CD4-positive, alpha-beta T cell treated with Interleukin-1 beta for 1 hour (primary cell): Measurements from ENCODE around the gene TRIP4.

Experiments
- DNase-seq, 2 donors: peaks; one replicate each; pipeline ENCODE4 v3.0.0-alpha.2; 2020 to 2022

TRIP4 gene

GRCh38 chr15:64452988-64453688, 65.5 kb downstream of the TRIP4 start:
- DNase-seq, result no peak

DNA sequence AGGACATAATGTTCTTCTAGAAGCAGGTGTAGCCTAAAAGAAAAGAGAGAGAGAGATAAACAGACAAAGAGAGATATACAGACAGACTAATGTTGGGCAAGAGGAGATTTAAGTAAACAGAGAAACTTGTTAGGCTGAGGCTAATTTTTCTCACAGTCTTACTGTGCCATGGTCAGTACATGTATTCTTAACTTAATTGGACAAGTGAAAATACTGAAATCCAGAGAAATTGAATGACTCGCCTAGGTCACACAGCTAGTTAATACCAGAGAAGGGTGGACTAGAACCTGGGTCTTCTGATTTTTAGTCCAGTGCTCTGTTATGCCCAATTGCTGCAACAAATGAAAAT, 66.0 kb downstream of the TRIP4 start:
- no peak for DNase-seq

DNA sequence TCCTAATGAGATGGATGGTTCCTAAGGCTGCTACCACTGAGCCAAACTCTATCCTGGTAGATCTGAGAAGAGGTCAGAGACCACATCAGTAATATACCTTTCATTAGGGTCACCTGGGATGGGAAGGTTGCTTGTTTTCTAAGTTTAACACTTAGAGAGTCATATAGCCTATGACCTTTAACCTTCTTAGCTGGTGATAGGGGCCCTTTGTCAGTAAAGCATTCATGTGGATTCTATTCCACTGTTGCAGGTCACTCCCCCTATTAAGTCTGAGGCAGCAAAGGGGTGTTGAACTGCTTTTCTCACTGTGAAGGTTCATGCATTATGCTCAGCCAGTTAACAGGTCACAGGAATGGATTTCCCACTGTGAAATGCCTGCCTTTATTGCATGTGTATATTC, 66.6 kb downstream of the TRIP4 start:
- no peak for DNase-seq

DNA sequence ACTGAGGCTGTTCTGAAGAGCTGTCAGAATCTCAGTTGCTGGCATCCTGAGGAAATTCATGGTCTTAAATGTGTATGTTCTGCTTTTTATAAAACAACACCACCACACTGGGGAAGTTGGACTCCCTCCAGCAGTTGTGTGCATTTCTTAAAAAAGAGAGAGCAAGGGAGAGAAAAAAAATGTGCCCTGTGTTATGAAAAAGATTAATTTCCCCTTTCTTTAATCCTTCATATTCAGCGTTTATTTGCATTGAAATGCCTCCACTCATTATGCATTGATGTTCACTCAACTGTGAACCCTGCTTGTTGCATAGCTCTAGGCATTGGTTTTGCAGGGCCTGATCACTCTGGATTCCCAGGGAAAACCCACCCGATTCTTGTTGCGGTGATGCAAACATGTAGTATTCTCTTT, 68.3 kb downstream of the TRIP4 start:
- no peak for DNase-seq

DNA sequence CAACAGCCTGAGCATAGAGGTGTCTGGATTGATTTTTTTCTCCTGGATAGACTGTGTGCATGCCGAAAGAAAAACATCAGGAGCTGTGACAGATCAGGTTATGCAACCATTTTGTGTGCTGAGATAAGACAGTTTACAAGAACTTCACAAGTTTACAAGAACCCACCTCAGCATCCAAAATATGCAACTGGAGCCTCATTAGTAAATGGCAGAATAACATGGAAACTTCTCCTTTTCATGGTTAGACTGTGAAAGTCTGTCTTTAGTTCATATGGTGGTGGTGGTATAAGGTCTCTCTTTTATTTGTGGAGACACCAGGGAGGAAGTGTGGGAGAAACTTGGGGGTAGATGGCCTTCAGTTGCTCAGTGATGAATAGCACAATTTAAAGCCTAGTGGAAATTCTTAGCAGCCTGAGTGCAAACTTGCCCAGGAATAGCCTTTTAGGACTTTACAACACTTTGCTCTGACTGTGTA, 69.0 kb downstream of the TRIP4 start:
- no peak for DNase-seq

- DNase-seq, result no peak
Measured at GRCh38 chr15:64459066-64459781, 71.6 kb downstream of the TRIP4 start.

GRCh38 chr15:64460206-64460723, 72.6 kb downstream of the TRIP4 start, which contains the start of gene ZNF609:
ZNF609 (plus strand) TSS chr15:64460578; CDS start chr15:64499420, 38,842 bp downstream.
- DNase-seq, result peak; percentile 87 to 93

GRCh38 chr15:64460724-64461720, 73.4 kb downstream of the TRIP4 start:
- DNase-seq, result peak; percentile 14 to 31

DNA sequence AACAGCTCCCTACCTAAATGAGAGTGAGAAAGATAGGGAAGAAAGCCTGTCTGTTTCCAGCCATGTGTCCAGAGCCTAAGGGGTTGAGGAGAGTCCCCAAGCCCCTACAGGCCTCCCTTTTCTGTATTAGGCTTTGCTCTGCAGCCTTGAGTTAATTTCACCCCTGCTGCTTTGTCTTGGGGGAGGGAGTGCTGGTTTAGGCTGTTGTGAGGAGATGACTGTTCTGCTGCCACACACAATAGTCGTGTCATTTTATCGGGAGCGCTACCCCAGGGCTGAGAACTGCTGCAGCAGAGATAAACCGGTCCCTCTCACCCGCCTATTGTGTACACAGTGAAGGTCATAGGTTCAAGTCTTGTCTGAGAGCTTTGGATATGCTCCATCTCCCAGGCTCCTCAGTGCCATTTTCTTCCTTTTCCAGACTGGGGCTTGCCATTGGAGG, 74.1 kb downstream of the TRIP4 start:
- DNase-seq, result no peak

- no peak for DNase-seq
Measured at GRCh38 chr15:64462492-64462891, 74.9 kb downstream of the TRIP4 start.

GRCh38 chr15:64464276-64465005, 76.8 kb downstream of the TRIP4 start:
- DNase-seq, result no peak

- no peak for DNase-seq
Measured at GRCh38 chr15:64466408-64467141, 78.9 kb downstream of the TRIP4 start.

DNA sequence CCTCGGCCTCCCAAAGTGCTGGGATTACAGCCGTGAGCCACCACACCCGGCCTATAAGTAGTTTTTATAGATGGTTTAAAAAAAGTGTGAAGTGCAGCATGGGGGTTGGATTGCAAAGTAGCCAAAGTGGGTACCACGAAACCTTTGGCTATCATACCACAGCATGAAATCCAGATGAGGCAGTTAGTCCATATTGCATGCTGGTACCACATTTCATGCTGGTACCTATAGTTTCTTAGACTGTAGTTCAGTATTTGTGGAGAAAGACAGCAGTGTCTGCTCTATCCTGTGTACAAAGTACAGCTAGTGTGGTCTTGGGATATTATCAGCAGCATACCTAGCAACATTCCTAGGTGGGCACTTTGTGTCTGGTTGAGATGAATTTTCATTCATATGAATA, 84.5 kb downstream of the TRIP4 start:
- no peak for DNase-seq

DNA sequence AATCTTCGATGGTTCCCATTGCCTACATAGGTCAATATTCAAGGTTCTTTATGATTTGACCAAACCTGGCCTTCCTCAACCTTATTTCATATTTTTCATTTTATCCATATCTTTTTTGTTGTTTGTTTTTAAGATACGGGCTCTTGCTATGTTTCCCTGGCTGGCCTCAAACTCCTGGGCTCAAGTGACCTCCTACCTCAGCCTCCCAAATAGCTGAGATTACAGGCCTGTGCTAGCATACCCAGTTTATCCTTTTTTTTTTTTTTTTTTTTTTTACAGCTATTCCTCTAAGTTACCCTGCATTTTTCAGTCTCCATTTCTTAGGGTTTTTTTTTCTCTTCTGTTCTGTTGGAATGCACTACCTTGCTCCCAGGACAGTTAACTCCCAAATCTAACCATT, 87.2 kb downstream of the TRIP4 start:
- DNase-seq, result no peak

GRCh38 chr15:64476550-64476949, 88.9 kb downstream of the TRIP4 start:
- no peak for DNase-seq

DNA sequence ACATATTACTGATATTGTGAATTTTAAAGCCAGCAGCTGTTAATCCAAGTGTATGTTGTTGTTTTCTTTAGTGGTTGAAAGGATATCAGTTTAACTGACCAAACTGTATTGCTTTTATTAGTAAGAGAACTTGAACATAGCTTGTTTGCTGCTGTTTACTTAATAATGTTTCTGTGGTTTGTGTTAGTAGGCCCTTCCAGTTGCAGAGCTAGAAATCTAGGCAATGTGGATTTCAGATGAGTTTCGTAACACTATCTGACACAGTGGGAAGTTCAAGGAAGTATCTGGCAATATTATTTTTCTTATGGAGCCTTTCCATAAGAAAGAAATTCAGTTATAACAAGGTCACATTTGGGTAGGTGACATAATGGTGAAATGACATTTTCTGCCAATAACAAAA, 91.2 kb downstream of the TRIP4 start:
- DNase-seq, result no peak

GRCh38 chr15:64480891-64481290, 93.3 kb downstream of the TRIP4 start:
- DNase-seq, result no peak

DNA sequence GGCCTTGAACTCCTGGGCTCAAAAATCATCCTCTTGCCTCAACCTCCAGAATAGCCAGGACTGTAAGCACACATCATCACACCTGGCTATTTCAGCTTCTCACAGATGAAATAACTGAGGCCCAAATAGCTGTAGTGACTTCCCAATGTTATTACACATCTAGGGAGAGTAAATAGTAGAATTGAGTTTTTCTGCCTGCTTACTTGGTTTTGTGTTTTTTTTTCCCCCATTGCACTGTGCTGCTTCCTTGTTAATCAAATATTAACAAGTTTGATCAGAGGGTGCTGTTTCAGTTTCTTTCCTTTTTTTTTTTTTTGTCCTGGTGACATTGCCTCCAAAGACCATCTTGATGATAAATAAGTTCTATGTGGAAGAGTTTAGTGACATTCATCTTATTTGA, 96.1 kb downstream of the TRIP4 start:
- DNase-seq, result no peak

DNA sequence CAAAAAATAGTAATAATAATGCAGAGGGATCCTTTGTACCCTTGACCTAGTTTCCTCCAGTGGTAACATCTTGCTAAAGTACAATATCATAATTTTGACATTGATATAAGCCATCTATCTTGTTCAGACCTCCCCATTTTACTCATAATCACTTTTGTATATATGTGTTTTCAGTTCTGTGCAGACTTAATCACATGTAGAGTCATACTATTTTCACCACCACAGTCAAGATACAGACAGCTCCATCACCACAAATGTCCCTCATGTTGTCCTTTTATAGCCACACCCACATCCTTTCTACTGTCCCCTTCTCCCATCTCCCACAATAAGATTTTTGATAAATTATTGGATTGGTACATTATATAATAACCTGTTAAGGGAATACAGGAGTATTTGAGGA, 98.2 kb downstream of the TRIP4 start:
- DNase-seq, result no peak

- DNase-seq, result no peak
Measured at GRCh38 chr15:64490598-64491259, 103.1 kb downstream of the TRIP4 start.

DNA sequence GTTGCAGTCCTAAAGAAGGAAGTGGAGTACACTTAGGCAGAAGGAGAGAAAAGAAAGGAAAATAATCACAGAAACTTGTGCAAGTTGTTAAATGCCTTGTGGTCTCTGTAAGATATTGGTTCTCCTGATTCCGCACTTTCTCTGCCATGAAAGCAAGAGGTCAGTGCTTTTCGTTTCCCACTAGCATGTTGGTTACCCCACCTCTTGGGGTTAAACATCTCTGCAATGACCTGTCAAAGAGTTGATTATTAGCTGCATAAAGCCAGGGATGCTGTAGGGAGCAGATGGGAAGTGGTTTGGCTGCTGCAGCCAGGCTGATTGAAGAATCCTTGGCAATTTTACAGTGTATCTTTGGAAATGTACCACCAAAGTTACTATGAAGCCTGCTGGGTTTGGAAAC, 106.0 kb downstream of the TRIP4 start:
- no peak for DNase-seq
